ENCODE results near the gene QRFP.

The QRFP gene

DNA sequence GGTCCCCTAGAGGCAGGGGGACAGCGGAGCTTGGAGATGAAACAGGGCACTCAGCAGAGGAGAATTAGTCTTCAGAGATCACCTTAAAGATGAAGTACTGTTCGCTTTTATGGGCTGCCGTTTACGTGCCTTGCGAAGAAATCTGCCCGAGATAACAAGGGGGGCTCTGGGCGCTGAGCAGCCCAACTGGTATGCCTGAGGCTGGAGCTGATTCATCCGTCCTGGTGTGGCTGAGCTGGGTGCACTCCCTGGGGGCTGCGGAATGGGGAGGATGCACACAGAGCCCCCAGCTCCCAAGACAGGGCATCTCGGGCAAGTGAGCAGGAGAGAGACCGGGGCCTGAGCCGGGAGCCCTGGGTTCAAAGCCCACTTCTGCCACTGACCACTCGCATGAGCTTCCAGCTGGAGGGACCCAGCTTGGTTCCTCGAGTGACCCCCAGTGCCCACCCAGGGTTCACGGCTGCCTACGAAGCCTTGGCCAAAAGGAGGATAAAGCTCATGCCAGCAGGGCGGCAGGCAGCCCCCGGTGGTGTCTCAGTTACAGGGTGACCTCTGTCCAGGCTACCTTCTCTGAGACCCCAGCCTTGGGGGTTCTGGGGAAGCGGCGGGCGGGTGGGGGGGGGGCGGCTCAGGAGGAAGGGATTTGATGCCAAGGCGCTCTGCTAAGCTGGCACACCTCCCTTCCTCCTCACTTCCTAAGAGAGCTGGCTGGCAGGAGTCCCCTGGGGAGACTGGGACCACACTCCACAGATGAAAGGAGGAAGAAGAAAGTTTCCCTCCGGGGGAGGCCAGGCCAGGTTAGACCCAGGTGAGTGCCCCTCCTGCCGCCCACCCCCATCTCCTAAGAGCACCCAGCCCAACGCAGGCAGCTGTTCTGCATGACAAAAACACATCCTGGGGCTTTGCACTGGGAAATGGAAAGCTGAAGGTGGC lies 36.8 kb upstream of the QRFP start:
- Histone ChIP-seq H3K36me3 (ENCODE audit: control insufficient read depth in 2 of 2, insufficient read depth in 2 of 2, low read length in 2 of 2) (no peaks in the 10 kb centered on the region), H3K4me1 (ENCODE audit: control insufficient read depth in 2 of 2, insufficient read depth in 2 of 2, low read length in 2 of 2) (peaks cover 2 to 5% of the 10 kb centered on the region in 2 donors), H3K9me3 (ENCODE audit: control insufficient read depth in 2 of 2, low read length in 2 of 2) (no peaks in the 10 kb centered on the region), H3K4me3 (ENCODE audit: low read length in 2 of 2) (no peak overlapping the region), H3K27ac (ENCODE audit: low read depth in 2 of 2, low read length in 2 of 2) (no peak overlapping the region), H3K9ac (ENCODE audit: low read depth in 1 of 2, low read length in 2 of 2) (no peak overlapping the region), H3K27me3 (ENCODE audit: control insufficient read depth in 2 of 2, insufficient read depth in 2 of 2, low read length in 2 of 2) (peaks cover 9 to 27% of the 10 kb centered on the region in 2 donors)

DNA sequence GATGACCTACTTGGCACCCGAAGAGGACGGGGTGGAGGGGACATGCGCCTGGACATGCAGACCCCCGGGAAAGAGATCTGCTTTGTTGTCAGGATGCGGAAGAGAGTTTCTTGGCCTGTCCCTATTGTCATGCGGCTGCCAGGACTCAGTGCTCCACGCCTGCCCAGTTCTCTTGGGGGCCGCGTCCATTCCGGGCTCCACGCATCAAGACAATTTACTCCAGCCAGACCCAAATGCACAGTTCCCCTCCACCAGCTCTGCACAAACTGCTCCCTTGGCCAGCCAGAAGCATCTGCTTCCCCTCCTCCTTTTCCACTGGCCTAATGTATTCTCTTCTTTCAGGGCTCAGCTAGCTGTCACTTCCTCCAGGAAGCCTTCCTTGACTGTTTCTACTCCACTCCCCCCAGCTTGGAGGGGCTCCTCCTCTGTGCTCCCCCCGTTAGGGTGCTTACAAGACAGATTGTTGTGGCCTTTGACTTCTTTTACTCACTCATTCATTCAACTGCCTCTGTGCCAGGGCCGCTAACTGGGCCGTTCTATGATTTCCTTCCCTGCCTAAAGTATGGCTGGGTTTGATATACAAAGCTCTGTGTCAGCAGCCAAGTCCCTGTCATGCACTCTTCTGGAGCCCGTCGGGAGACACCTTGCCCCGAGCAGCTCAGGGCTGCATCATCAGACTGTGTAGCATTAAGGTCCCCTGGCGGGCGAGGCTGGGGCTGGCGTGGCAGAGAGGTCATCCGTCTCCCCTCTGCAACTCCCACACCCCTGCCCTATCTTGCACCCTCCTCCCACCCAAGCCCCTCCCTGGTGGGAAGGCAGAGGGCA lies 35.9 kb upstream of the QRFP start:
- Histone ChIP-seq H3K9me3 (ENCODE audit: control insufficient read depth in 2 of 2, low read length in 2 of 2) (no peaks in the 10 kb centered on the region), H3K27me3 (ENCODE audit: control insufficient read depth in 2 of 2, insufficient read depth in 2 of 2, low read length in 2 of 2) (peaks cover 2 to 22% of the 10 kb centered on the region in 2 donors), H3K9ac (ENCODE audit: low read depth in 1 of 2, low read length in 2 of 2) (no peak overlapping the region), H3K4me3 (ENCODE audit: low read length in 2 of 2) (no peak overlapping the region), H3K4me1 (ENCODE audit: control insufficient read depth in 2 of 2, insufficient read depth in 2 of 2, low read length in 2 of 2) (peaks cover 0 to 2% of the 10 kb centered on the region in 2 donors), H3K36me3 (ENCODE audit: control insufficient read depth in 2 of 2, insufficient read depth in 2 of 2, low read length in 2 of 2) (no peaks in the 10 kb centered on the region), H3K27ac (ENCODE audit: low read depth in 2 of 2, low read length in 2 of 2) (no peak overlapping the region)

DNA sequence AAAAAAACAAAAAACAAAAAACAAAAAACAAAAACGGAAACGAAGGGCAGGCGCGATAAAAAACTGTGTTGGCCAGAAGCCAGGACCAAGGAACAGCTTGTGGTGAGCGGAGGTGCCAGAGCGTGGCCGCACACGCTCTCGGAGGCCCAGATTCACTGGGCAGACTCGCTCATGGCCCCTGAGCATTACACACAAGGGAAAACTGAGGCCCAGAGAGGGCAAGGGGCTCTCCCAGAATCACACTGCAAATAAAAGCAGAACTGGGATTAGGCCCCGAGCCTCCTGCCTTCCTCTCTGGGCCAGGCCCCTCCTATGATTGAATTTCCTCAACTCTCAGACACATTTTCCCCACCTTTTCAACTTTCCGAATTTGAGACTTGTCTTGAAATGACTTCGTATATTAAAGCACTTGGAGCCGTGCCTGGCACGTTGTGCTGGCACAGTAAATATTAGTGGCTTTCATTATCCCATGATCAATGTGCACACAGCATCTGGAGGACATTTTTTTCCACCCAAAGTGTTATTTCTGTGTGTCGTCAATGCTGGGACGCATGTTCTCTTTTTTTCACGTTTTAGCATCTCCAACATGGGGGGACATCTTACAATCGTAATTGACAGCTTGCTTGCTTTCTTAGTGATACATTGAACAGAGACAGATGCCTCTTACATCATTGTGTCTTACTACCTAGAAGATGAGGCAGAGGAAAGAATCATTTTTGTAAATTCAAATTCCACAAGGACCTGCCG lies 35.1 kb upstream of the QRFP start:
- no peaks in the 10 kb centered on the region for H3K36me3 ChIP-seq (ENCODE audit: control insufficient read depth in 2 of 2, insufficient read depth in 2 of 2, low read length in 2 of 2)
- H3K4me1 ChIP-seq (ENCODE audit: control insufficient read depth in 2 of 2, insufficient read depth in 2 of 2, low read length in 2 of 2) = peaks cover 0 to 2% of the 10 kb centered on the region in 2 donors
- no peak overlapping the region for H3K27ac ChIP-seq (ENCODE audit: low read depth in 2 of 2, low read length in 2 of 2)
- H3K4me3 ChIP-seq (ENCODE audit: low read length in 2 of 2) = no peak overlapping the region
- peaks cover 0 to 15% of the 10 kb centered on the region in 2 donors for H3K27me3 ChIP-seq (ENCODE audit: control insufficient read depth in 2 of 2, insufficient read depth in 2 of 2, low read length in 2 of 2)
- no peaks in the 10 kb centered on the region for H3K9me3 ChIP-seq (ENCODE audit: control insufficient read depth in 2 of 2, low read length in 2 of 2)
- H3K9ac ChIP-seq (ENCODE audit: low read depth in 1 of 2, low read length in 2 of 2) = no peak overlapping the region

DNA sequence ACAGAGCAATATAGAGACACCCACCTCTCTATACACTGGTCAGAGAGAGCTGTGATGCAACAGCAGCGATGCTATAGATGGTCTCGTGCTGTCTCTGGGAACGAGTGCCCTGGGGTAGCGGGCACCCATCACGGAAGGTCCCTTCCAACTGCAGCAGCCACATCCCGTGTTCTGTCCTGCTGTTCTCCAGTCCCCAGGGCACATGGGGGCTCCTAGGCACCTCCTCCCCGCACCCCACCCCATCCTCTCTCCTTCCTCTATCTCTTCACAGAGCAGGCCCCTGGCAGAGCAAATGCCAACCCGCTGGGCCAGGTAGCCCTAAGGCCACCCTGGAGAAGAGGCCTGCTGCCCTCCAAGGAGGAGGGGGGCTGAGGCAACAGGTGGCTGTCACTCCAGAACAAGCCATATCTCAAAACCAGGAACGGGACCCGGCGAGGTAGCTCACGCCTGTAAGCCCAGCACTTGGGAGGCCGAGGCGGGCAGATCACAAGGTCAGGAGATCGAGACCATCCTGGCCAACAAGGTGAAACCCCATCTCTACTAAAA lies 34.3 kb upstream of the QRFP start:
- H3K9me3 ChIP-seq (ENCODE audit: control insufficient read depth in 2 of 2, low read length in 2 of 2) = no peaks in the 10 kb centered on the region
- H3K4me1 ChIP-seq (ENCODE audit: control insufficient read depth in 2 of 2, insufficient read depth in 2 of 2, low read length in 2 of 2) = no peaks in the 10 kb centered on the region
- H3K36me3 ChIP-seq (ENCODE audit: control insufficient read depth in 2 of 2, insufficient read depth in 2 of 2, low read length in 2 of 2) = no peaks in the 10 kb centered on the region
- H3K27me3 ChIP-seq (ENCODE audit: control insufficient read depth in 2 of 2, insufficient read depth in 2 of 2, low read length in 2 of 2) = peaks cover 0 to 12% of the 10 kb centered on the region in 2 donors
- H3K9ac ChIP-seq (ENCODE audit: low read depth in 1 of 2, low read length in 2 of 2) = no peak overlapping the region
- no peak overlapping the region for H3K27ac ChIP-seq (ENCODE audit: low read depth in 2 of 2, low read length in 2 of 2)
- H3K4me3 ChIP-seq (ENCODE audit: low read length in 2 of 2) = no peak overlapping the region

DNA sequence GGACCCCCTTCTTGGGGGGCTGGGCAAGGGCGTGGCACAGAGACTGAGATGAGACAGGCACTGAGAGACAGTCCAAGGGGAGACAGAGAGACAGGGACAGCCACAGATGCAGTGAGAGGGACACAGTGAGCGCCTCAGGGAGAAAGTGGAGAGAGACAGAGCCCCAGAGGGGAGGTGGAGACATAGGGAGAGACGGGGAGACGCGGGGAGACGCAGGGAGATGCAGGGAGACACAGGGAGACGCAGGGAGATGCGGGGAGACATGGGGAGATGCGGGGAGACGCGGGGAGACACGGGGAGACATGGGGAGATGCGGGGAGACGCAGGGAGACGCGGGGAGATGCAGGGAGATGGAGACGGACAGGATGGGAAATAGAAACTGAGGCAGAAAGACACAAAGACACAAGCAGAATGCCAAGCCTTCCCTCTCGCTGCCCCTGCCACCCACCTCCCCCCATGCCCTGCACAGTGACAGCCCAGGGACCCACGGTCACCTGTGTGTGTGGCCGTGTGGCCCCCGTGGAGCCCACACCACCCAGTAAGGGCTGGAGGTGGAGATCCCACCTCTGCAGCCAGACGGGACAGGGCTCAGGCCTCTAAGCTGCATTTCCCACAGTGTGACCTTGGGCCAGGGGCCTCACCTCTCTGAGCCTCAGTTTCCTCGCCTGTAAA lies 33.7 kb upstream of the QRFP start:
- no peak overlapping the region for H3K27ac ChIP-seq (ENCODE audit: low read depth in 2 of 2, low read length in 2 of 2)
- no peak overlapping the region for H3K4me3 ChIP-seq (ENCODE audit: low read length in 2 of 2)
- H3K27me3 ChIP-seq (ENCODE audit: control insufficient read depth in 2 of 2, insufficient read depth in 2 of 2, low read length in 2 of 2) = peaks cover 0 to 7% of the 10 kb centered on the region in 2 donors
- no peaks in the 10 kb centered on the region for H3K9me3 ChIP-seq (ENCODE audit: control insufficient read depth in 2 of 2, low read length in 2 of 2)
- no peaks in the 10 kb centered on the region for H3K4me1 ChIP-seq (ENCODE audit: control insufficient read depth in 2 of 2, insufficient read depth in 2 of 2, low read length in 2 of 2)
- H3K36me3 ChIP-seq (ENCODE audit: control insufficient read depth in 2 of 2, insufficient read depth in 2 of 2, low read length in 2 of 2) = no peaks in the 10 kb centered on the region
- no peak overlapping the region for H3K9ac ChIP-seq (ENCODE audit: low read depth in 1 of 2, low read length in 2 of 2)

DNA sequence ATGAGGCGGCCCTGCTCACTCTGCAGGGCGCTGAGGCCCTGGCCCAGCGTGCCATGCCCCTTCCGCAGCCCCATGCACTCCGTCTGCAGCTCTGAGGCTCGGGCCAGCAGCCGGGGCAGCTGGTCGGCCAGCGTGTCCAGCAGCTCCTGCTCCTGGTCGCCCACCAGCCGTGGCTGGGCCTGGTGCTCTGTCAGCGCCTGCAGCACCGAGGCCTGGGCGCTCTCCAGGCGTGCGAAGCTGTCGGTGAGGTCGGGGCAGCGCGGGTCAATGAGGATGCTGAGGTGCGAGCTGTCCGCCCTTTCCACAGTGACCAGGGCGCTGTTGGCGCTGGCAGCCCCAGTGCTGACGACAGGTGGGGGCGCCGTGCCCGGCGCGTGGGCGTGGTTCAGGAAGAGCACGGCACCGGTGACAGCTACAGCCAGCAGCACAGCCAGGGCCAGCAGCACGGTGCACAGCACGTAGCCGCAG lies 33.0 kb upstream of the QRFP start:
- H3K27ac ChIP-seq (ENCODE audit: low read depth in 2 of 2, low read length in 2 of 2) = no peak overlapping the region
- H3K9ac ChIP-seq (ENCODE audit: low read depth in 1 of 2, low read length in 2 of 2) = no peak overlapping the region
- peaks cover 0 to 7% of the 10 kb centered on the region in 2 donors for H3K27me3 ChIP-seq (ENCODE audit: control insufficient read depth in 2 of 2, insufficient read depth in 2 of 2, low read length in 2 of 2)
- H3K4me1 ChIP-seq (ENCODE audit: control insufficient read depth in 2 of 2, insufficient read depth in 2 of 2, low read length in 2 of 2) = no peaks in the 10 kb centered on the region
- no peak overlapping the region for H3K4me3 ChIP-seq (ENCODE audit: low read length in 2 of 2)
- no peaks in the 10 kb centered on the region for H3K36me3 ChIP-seq (ENCODE audit: control insufficient read depth in 2 of 2, insufficient read depth in 2 of 2, low read length in 2 of 2)
- H3K9me3 ChIP-seq (ENCODE audit: control insufficient read depth in 2 of 2, low read length in 2 of 2) = no peaks in the 10 kb centered on the region

DNA sequence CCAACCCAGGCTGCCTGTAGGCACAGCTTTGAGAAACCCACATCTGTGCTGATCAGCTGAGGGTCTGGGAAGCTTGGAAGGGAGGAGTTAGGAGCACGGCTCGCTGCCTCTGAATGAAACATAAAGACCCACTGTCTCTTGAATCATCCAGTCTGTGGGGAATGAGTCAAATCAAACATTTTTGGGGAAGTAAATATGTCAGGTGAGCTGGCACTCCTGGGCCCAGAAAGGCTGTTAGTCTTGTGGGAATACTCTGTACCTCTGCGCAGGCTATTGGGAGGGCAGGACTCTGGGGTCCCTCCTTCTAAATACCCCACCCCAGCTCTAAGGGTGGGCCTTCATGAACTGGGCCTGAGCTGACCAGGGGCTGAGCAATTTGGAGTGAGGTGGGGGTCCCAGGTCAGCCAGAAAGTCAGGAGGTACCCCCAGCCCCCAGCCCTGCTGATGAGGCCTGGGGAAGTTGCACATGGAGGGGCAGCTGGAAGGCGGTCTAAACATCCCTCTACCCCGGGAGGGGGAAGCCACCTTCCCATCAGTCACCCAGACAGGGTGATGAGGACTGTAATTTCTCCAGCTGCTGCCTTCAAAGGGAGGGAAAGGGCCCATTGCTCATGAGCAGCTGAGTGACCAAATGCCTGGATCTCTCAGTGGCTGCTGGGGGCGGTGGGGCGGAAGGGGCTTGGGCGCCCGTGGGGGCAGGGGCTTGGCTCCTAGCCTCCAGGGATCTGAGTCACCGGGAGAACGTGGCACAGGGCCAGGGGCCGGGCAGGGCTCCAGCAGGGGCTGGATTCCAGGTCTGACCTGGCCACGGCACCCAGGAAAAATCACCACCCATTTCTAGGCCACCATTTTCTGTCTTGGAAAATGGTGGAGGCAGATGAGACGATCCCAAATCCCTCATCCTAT lies 31.6 kb upstream of the QRFP start:
- Histone ChIP-seq H3K27ac (ENCODE audit: low read depth in 2 of 2, low read length in 2 of 2) (no peak overlapping the region), H3K9me3 (ENCODE audit: control insufficient read depth in 2 of 2, low read length in 2 of 2) (no peaks in the 10 kb centered on the region), H3K4me1 (ENCODE audit: control insufficient read depth in 2 of 2, insufficient read depth in 2 of 2, low read length in 2 of 2) (no peaks in the 10 kb centered on the region), H3K36me3 (ENCODE audit: control insufficient read depth in 2 of 2, insufficient read depth in 2 of 2, low read length in 2 of 2) (no peaks in the 10 kb centered on the region), H3K9ac (ENCODE audit: low read depth in 1 of 2, low read length in 2 of 2) (no peak overlapping the region), H3K27me3 (ENCODE audit: control insufficient read depth in 2 of 2, insufficient read depth in 2 of 2, low read length in 2 of 2) (peaks cover 0 to 7% of the 10 kb centered on the region in 2 donors), H3K4me3 (ENCODE audit: low read length in 2 of 2) (no peak overlapping the region)

DNA sequence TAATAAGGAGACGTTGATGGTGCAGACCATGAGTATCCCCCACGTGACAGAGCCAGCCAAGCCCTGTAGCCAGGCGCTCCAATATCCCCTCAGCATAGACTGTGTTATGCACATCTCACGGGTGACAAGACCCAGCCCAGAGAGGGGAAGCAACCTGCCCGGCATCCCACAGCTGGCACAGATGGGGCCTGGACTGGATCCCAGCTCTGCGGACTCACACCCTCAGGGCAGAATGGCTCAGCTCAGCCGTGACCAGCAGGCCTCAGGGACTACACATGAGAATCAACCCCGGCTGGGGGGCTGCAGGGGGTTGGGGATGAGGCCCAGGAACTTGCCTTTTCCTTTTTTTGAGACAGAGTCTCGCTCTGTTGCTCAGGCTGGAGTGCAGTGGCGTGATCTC lies 30.7 kb upstream of the QRFP start:
- H3K27ac ChIP-seq (ENCODE audit: low read depth in 2 of 2, low read length in 2 of 2) = no peak overlapping the region
- H3K36me3 ChIP-seq (ENCODE audit: control insufficient read depth in 2 of 2, insufficient read depth in 2 of 2, low read length in 2 of 2) = no peaks in the 10 kb centered on the region
- H3K9me3 ChIP-seq (ENCODE audit: control insufficient read depth in 2 of 2, low read length in 2 of 2) = no peaks in the 10 kb centered on the region
- H3K9ac ChIP-seq (ENCODE audit: low read depth in 1 of 2, low read length in 2 of 2) = no peak overlapping the region
- H3K27me3 ChIP-seq (ENCODE audit: control insufficient read depth in 2 of 2, insufficient read depth in 2 of 2, low read length in 2 of 2) = peaks cover 0 to 3% of the 10 kb centered on the region in 2 donors
- no peak overlapping the region for H3K4me3 ChIP-seq (ENCODE audit: low read length in 2 of 2)
- no peaks in the 10 kb centered on the region for H3K4me1 ChIP-seq (ENCODE audit: control insufficient read depth in 2 of 2, insufficient read depth in 2 of 2, low read length in 2 of 2)

Data from mucosa of rectum (tissue), 2 donors.